Neural progenitor cell (in vitro differentiated cells): ENCODE measurements around the gene PAX5. TPM values are rescaled to one million over a fixed set of nuclear protein-coding genes. Genes with fewer than 3 reads are reported as not detected.

Experiments
- DNase-seq: peaks from one replicate; pipeline ENCODE4 v3.0.0-alpha.2; 2016; ENCODE audit warnings: low spot score
- H2AFZ ChIP-seq: fragments of 200-600 bp; sonication (generic); replicated peaks from 2 replicates; pipeline ENCODE4 v1.6.1; 2016; ENCODE audit warnings: antibody characterized with exemption
- H3F3A ChIP-seq: fragments of 200-600 bp; sonication (generic); 2 replicates; pipeline ENCODE4 v1.6.1; 2016; ENCODE audit warnings: antibody characterized with exemption, low read depth
- H3K27ac ChIP-seq: fragments of 200-600 bp; sonication (generic); 2 replicates; pipeline ENCODE4 v1.5.1; 2016; ENCODE audit warnings: mild to moderate bottlenecking
- H3K27me3 ChIP-seq: fragments of 200-600 bp; sonication (generic); 2 replicates; pipeline ENCODE4 v1.6.1; 2016; ENCODE audit warnings: mild to moderate bottlenecking, moderate library complexity
- H3K36me3 ChIP-seq: fragments of 200-600 bp; sonication (generic); 2 replicates; pipeline ENCODE4 v1.5.1; 2016
- H3K4me1 ChIP-seq: fragments of 200-600 bp; sonication (generic); 2 replicates; pipeline ENCODE4 v1.6.1; 2016; ENCODE audit warnings: mixed run types
- H3K4me2 ChIP-seq: fragments of 200-600 bp; sonication (generic); 2 replicates; pipeline ENCODE4 v1.6.1; 2016
- H3K4me3 ChIP-seq: fragments of 200-600 bp; sonication (generic); 2 replicates; pipeline ENCODE4 v1.5.1; 2016
- H3K79me2 ChIP-seq: fragments of 200-600 bp; sonication (generic); 2 replicates; pipeline ENCODE4 v1.6.1; 2016; ENCODE audit warnings: low read depth
- H3K9ac ChIP-seq: fragments of 200-600 bp; sonication (generic); 2 replicates; pipeline ENCODE4 v1.6.1; 2016
- H3K9me3 ChIP-seq: fragments of 200-600 bp; sonication (generic); 2 replicates; pipeline ENCODE4 v1.5.1; 2016; ENCODE audit warnings: low read depth
- H4K20me1 ChIP-seq: fragments of 200-600 bp; sonication (generic); 2 replicates; pipeline ENCODE4 v1.6.1; 2016; ENCODE audit warnings: low read depth
- H3K27ac Mint-ChIP-seq: 3 replicates; pipeline ENCODE4 v1.8.0; 2021; ENCODE audit warnings: mixed read lengths
- H3K27me3 Mint-ChIP-seq: 2 replicates; pipeline ENCODE4 v1.8.0; 2022; ENCODE audit warnings: low read depth, mild to moderate bottlenecking, inconsistent platforms, moderate library complexity, mixed read lengths; ENCODE audit not compliant: insufficient read depth
- H3K36me3 Mint-ChIP-seq: 3 replicates; pipeline ENCODE4 v1.8.0; 2021; ENCODE audit warnings: mixed read lengths
- H3K4me1 Mint-ChIP-seq: 3 replicates; pipeline ENCODE4 v1.8.0; 2021; ENCODE audit warnings: mixed read lengths
- H3K4me3 Mint-ChIP-seq: 3 replicates; pipeline ENCODE4 v1.8.0; 2021; ENCODE audit warnings: mild to moderate bottlenecking, moderate library complexity, mixed read lengths
- H3K9me3 Mint-ChIP-seq: 3 replicates; pipeline ENCODE4 v1.8.0; 2020; ENCODE audit warnings: mixed read lengths
- CTCF ChIP-seq: fragments of 200-600 bp; sonication (generic); IDR thresholded peaks from 2 replicates; pipeline ENCODE4 v1.5.1; 2017; ENCODE audit warnings: antibody characterized with exemption, mild to moderate bottlenecking
- EZH2 ChIP-seq: fragments of 200-600 bp; sonication (generic); IDR thresholded peaks from 2 replicates; pipeline ENCODE4 v1.6.1; 2017; ENCODE audit warnings: antibody characterized with exemption, mild to moderate bottlenecking, moderate library complexity
- EZH2phosphoT487 ChIP-seq: fragments of 200-600 bp; sonication (generic); IDR thresholded peaks from 2 replicates; pipeline ENCODE4 v1.6.1; 2017; ENCODE audit warnings: antibody characterized with exemption
- total RNA-seq: library from RNA; depleted of rRNA; stranded (reverse); fragments of >200 nt; gene quantifications from 2 replicates; pipeline ENCODE4 v1.2.3, GENCODE V29; 2015; ENCODE audit warnings: low replicate concordance

PAX5 gene
- total RNA-seq, 1 donor from 2014 or later = not detected

GRCh38 chr9:36897478-36897877, 136.6 kb downstream of the PAX5 start:
- Mint-ChIP-seq H3K4me1 (peaks cover 10% of the 10 kb centered on the region), H3K27me3 (peaks cover 13% of the 10 kb centered on the region), H3K36me3 (peaks cover 4% of the 10 kb centered on the region), H3K4me3 (no peak overlapping the region), H3K27ac (peak overlapping the region; percentile 40), H3K9me3 (no peaks in the 10 kb centered on the region)
- H3K4me2 ChIP-seq = no peak overlapping the region
- H3F3A ChIP-seq = no peaks in the 10 kb centered on the region
- TF ChIP-seq CTCF (no peak), EZH2 (no peak)
- DNase-seq = no peak
- H3K9ac ChIP-seq = no peak overlapping the region
- no peak overlapping the region for H3K27ac ChIP-seq
- H3K4me1 ChIP-seq = no peaks in the 10 kb centered on the region
- no peaks in the 10 kb centered on the region for H4K20me1 ChIP-seq
- H3K4me3 ChIP-seq = no peak overlapping the region
- H3K36me3 ChIP-seq = no peaks in the 10 kb centered on the region
- H3K79me2 ChIP-seq = no peaks in the 10 kb centered on the region
- peak overlapping the region; percentile 50 for H2AFZ ChIP-seq
- no peaks in the 10 kb centered on the region for H3K9me3 ChIP-seq
- no peaks in the 10 kb centered on the region for H3K27me3 ChIP-seq

- no peaks in the 10 kb centered on the region for H3K9me3 ChIP-seq
- Mint-ChIP-seq H3K4me1 (peaks cover 10% of the 10 kb centered on the region), H3K27ac (peak overlapping the region; percentile 40), H3K4me3 (no peak overlapping the region), H3K36me3 (peaks cover 4% of the 10 kb centered on the region), H3K9me3 (no peaks in the 10 kb centered on the region), H3K27me3 (peaks cover 13% of the 10 kb centered on the region)
- no peaks in the 10 kb centered on the region for H3K79me2 ChIP-seq
- no peak for DNase-seq
- H3K9ac ChIP-seq = no peak overlapping the region
- no peak overlapping the region for H3K27ac ChIP-seq
- H3K36me3 ChIP-seq = no peaks in the 10 kb centered on the region
- no peak overlapping the region for H3K4me3 ChIP-seq
- H3K4me1 ChIP-seq = no peaks in the 10 kb centered on the region
- peak overlapping the region; percentile 50 for H2AFZ ChIP-seq
- no peaks in the 10 kb centered on the region for H4K20me1 ChIP-seq
- H3K4me2 ChIP-seq = no peak overlapping the region
- no peak for TF ChIP-seq EZH2
- TF ChIP-seq CTCF = no peak
- TF ChIP-seq EZH2phosphoT487 = no peak
- no peaks in the 10 kb centered on the region for H3K27me3 ChIP-seq
- no peaks in the 10 kb centered on the region for H3F3A ChIP-seq
Observed at GRCh38 chr9:36897019-36897418, 137.0 kb downstream of the PAX5 start.

- Histone ChIP-seq H2AFZ (no peak overlapping the region), H3K9ac (no peak overlapping the region), H3F3A (peaks cover 3% of the 10 kb centered on the region), H3K9me3 (no peaks in the 10 kb centered on the region), H3K27me3 (no peaks in the 10 kb centered on the region), H4K20me1 (no peaks in the 10 kb centered on the region), H3K27ac (no peak overlapping the region), H3K79me2 (no peaks in the 10 kb centered on the region), H3K4me3 (no peak overlapping the region), H3K4me2 (no peak overlapping the region), H3K4me1 (peaks cover 5% of the 10 kb centered on the region), H3K36me3 (no peaks in the 10 kb centered on the region)
- no peak overlapping the region for H3K27ac Mint-ChIP-seq
- H3K36me3 Mint-ChIP-seq = peaks cover 4% of the 10 kb centered on the region
- H3K9me3 Mint-ChIP-seq = no peaks in the 10 kb centered on the region
- no peak overlapping the region for H3K4me3 Mint-ChIP-seq
- H3K27me3 Mint-ChIP-seq = peaks cover 15% of the 10 kb centered on the region
- TF ChIP-seq EZH2 = no peak
- TF ChIP-seq EZH2phosphoT487 = no peak
- TF ChIP-seq CTCF = no peak
- peaks cover 10% of the 10 kb centered on the region for H3K4me1 Mint-ChIP-seq
- no peak for DNase-seq
Observed at GRCh38 chr9:36896296-36896695, 137.8 kb downstream of the PAX5 start.
